Measurements from ENCODE around the gene DPYSL4. TPM values are rescaled to one million over a fixed set of nuclear protein-coding genes. Genes with fewer than 3 reads are reported as not detected.

Gene DPYSL4
- polyA plus RNA-seq, 3 donors = 0.08 TPM; not detected in 2

GRCh38 chr10:132246296-132246695 is 59.5 kb downstream of the DPYSL4 start:
- H3K27me3 Mint-ChIP-seq (ENCODE audit: low read depth in 3 of 3) = peaks cover 0 to 8% (median 4%) of the 10 kb centered on the region in 3 donors
- H3K36me3 Mint-ChIP-seq = peaks cover 7 to 10% of the 10 kb centered on the region in 2 donors
- peaks cover 0 to 2% (median 0%) of the 10 kb centered on the region in 7 donors for H3K9me3 Mint-ChIP-seq
- no peaks in the 10 kb centered on the region for H3K27me3 ChIP-seq (ENCODE audit: control insufficient read depth in 2 of 2, insufficient read depth in 2 of 2, low read length in 2 of 2)
- no peak for TF ChIP-seq CTCF (IDR thresholded peaks at IDR 0.05)
- H3K4me3 ChIP-seq (replicated peaks in 1 of 3; ENCODE audit: low read depth in 2 of 3, low read length in 3 of 3) = no peak overlapping the region
- no peak overlapping the region for H3K4me3 Mint-ChIP-seq
- H3K9me3 ChIP-seq (replicated peaks in 1 of 2; ENCODE audit: control insufficient read depth in 1 of 2, insufficient read depth in 1 of 2, low read length in 2 of 2) = no peaks in the 10 kb centered on the region
- H3K36me3 ChIP-seq (replicated peaks in 1 of 2; ENCODE audit: control insufficient read depth in 1 of 2, insufficient read depth in 2 of 2, low read length in 2 of 2) = no peaks in the 10 kb centered on the region
- intact Hi-C loops (cut with micrococcal nuclease) = no loop called here
- H3K79me2 ChIP-seq (ENCODE audit: insufficient read depth, low read length) = no peaks in the 10 kb centered on the region
- no peak overlapping the region for H3K4me2 ChIP-seq (replicated peaks; ENCODE audit: extremely low read depth, low read length, poor library complexity, severe bottlenecking)
- H3K27ac Mint-ChIP-seq = no peak overlapping the region
- H3K9ac ChIP-seq (ENCODE audit: insufficient read depth, low read length, poor library complexity, severe bottlenecking) = no peak overlapping the region
- no peak overlapping the region for H3K27ac ChIP-seq (ENCODE audit: low read depth in 1 of 2, low read length in 2 of 2)
- WGBS (ENCODE audit: insufficient coverage) = 95% methylated on average over 11 of the region's 13 CpGs
- peaks cover 22% of the 10 kb centered on the region for H4K20me1 ChIP-seq (ENCODE audit: insufficient read depth, low read length)
- peaks cover 12% of the 10 kb centered on the region for H3K4me1 Mint-ChIP-seq
- H3K4me1 ChIP-seq (ENCODE audit: control insufficient read depth in 1 of 2, insufficient read depth in 2 of 2, low read length in 2 of 2) = peaks cover 9 to 18% of the 10 kb centered on the region in 2 donors
- H2AFZ ChIP-seq (ENCODE audit: insufficient read depth, low read depth, low read length, poor library complexity, severe bottlenecking) = no peak overlapping the region
- DNase-seq = no peak

DNA sequence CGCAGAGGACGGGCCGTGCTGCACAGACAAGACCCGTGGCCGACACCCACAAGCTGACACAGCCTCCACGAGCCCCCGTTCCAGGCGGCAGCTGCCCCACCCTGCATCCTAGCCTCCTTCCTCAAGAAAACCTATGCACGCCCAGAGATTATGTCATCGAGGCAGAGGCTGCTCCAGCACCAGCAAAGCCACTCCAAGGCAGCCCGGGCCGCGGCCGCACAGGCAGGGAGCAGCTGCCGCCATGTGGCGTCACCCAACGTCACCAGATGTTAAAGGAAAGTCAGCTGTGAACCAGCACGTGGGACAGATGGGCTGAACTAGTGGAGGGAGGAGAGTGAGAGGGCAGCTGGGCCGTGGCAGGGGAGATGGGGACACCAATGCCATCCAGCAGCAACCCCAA is 61.2 kb downstream of the DPYSL4 start:
- 72% methylated on average over 12 of the region's 19 CpGs for WGBS (ENCODE audit: insufficient coverage)
- H3K27ac Mint-ChIP-seq = no peak overlapping the region
- H3K36me3 Mint-ChIP-seq = peaks cover 7 to 9% of the 10 kb centered on the region in 2 donors
- intact Hi-C loops (cut with micrococcal nuclease) = no loop called here
- Histone ChIP-seq H3K9ac (ENCODE audit: insufficient read depth, low read length, poor library complexity, severe bottlenecking) (peak overlapping the region; percentile 15), H3K27me3 (ENCODE audit: control insufficient read depth in 2 of 2, insufficient read depth in 2 of 2, low read length in 2 of 2) (no peaks in the 10 kb centered on the region), H3K4me2 (replicated peaks; ENCODE audit: extremely low read depth, low read length, poor library complexity, severe bottlenecking) (no peak overlapping the region), H3K4me1 (ENCODE audit: control insufficient read depth in 1 of 2, insufficient read depth in 2 of 2, low read length in 2 of 2) (peaks cover 9 to 18% of the 10 kb centered on the region in 2 donors), H4K20me1 (ENCODE audit: insufficient read depth, low read length) (peaks cover 19% of the 10 kb centered on the region), H3K4me3 (replicated peaks in 1 of 3; ENCODE audit: low read depth in 2 of 3, low read length in 3 of 3) (no peak overlapping the region), H3K36me3 (replicated peaks in 1 of 2; ENCODE audit: control insufficient read depth in 1 of 2, insufficient read depth in 2 of 2, low read length in 2 of 2) (no peaks in the 10 kb centered on the region), H3K9me3 (replicated peaks in 1 of 2; ENCODE audit: control insufficient read depth in 1 of 2, insufficient read depth in 1 of 2, low read length in 2 of 2) (no peaks in the 10 kb centered on the region), H3K27ac (ENCODE audit: low read depth in 1 of 2, low read length in 2 of 2) (no peak overlapping the region), H3K79me2 (ENCODE audit: insufficient read depth, low read length) (no peaks in the 10 kb centered on the region), H2AFZ (ENCODE audit: insufficient read depth, low read depth, low read length, poor library complexity, severe bottlenecking) (no peak overlapping the region)
- peaks cover 0 to 2% (median 0%) of the 10 kb centered on the region in 7 donors for H3K9me3 Mint-ChIP-seq
- H3K27me3 Mint-ChIP-seq (ENCODE audit: low read depth in 3 of 3) = peaks cover 2 to 8% (median 3%) of the 10 kb centered on the region in 3 donors
- H3K4me3 Mint-ChIP-seq = peak overlapping the region; percentile 11 to 31
- no peak for DNase-seq
- no peak for TF ChIP-seq CTCF (IDR thresholded peaks at IDR 0.05)
- peaks cover 13% of the 10 kb centered on the region for H3K4me1 Mint-ChIP-seq
